ENCODE measurements around the gene CACNA1G. TPM values are rescaled to one million over a fixed set of nuclear protein-coding genes. Genes with fewer than 3 reads are reported as not detected.

Gene CACNA1G
- total RNA-seq, 2 donors from 2014 or later, result 0.84 to 1.1 TPM

DNA sequence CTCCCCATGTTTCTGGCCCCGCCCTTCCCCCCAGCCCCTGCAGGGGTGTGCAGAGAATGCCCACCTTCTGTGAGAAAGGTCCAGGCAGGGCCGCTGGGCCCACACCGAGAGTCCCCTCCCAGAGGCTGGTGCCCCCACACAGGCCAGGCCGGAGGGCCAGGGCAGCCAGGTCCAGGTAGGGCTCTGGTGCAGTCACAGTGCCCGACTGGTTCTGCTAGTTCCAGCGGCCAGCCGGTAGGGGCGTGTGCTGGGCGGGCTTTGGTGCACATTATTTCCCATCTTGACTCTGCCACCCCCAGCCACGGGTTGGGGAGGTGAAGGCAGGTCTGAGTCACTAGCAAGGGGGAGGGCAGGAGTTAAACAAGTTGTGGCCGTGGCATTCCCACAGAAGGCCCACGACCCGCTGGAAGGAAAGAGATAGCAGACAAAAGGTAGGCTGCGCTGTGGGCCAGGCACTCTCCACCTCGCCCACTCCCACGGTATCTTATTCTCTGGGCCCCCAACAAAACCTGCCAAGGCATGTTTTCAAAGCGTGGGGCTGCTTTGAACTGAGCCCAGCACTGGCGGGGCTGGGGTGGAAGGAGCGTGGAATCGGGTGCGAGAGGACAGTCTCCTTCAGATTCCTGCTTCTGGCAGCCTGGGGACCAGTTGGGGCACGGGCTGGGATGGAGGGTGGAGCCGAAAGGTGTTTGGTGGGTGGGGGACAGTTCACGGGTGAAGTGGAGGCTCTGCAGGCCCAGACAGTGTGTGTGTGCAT is 26.1 kb upstream of the CACNA1G start:
- Histone ChIP-seq H3K27ac (ENCODE audit: low read depth, low read length) (no peak overlapping the region), H3K4me1 (ENCODE audit: control insufficient read depth, insufficient read depth, low read length) (peaks cover 3% of the 10 kb centered on the region), H3K9ac (ENCODE audit: extremely low read depth, low read length, poor library complexity, severe bottlenecking) (no peak overlapping the region), H3K4me3 (ENCODE audit: low read length) (no peak overlapping the region), H3K9me3 (ENCODE audit: control insufficient read depth, low read length) (no peaks in the 10 kb centered on the region), H3K27me3 (ENCODE audit: control insufficient read depth, insufficient read depth, low read length, poor library complexity, severe bottlenecking) (peaks cover 45% of the 10 kb centered on the region), H3K36me3 (ENCODE audit: control insufficient read depth, insufficient read depth, low read length) (no peaks in the 10 kb centered on the region)
- H3K4me1 Mint-ChIP-seq, result peaks cover 14% of the 10 kb centered on the region
- H3K36me3 Mint-ChIP-seq (ENCODE audit: low read depth), result no peaks in the 10 kb centered on the region
- 67 to 85% methylated on average over 10 to 24 of the region's 24 CpGs for WGBS, 2 experiments (ENCODE audit: insufficient coverage in 1 of 2, insufficient read length in 1 of 2)
- peak overlapping the region; percentile 48 for H3K4me3 Mint-ChIP-seq
- TF ChIP-seq, protein P1, sequence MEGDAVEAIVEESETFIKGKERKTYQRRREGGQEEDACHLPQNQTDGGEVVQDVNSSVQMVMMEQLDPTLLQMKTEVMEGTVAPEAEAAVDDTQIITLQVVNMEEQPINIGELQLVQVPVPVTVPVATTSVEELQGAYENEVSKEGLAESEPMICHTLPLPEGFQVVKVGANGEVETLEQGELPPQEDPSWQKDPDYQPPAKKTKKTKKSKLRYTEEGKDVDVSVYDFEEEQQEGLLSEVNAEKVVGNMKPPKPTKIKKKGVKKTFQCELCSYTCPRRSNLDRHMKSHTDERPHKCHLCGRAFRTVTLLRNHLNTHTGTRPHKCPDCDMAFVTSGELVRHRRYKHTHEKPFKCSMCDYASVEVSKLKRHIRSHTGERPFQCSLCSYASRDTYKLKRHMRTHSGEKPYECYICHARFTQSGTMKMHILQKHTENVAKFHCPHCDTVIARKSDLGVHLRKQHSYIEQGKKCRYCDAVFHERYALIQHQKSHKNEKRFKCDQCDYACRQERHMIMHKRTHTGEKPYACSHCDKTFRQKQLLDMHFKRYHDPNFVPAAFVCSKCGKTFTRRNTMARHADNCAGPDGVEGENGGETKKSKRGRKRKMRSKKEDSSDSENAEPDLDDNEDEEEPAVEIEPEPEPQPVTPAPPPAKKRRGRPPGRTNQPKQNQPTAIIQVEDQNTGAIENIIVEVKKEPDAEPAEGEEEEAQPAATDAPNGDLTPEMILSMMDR (conservative IDR thresholded peaks at IDR 0.05), result peak; percentile 74
- DNase-seq, result peak; percentile 86
- H3K27ac Mint-ChIP-seq, result no peak overlapping the region
- H3K27me3 Mint-ChIP-seq (ENCODE audit: insufficient read depth), result peaks cover 64% of the 10 kb centered on the region
- no peaks in the 10 kb centered on the region for H3K9me3 Mint-ChIP-seq

- TF ChIP-seq, protein P1 (conservative IDR thresholded peaks at IDR 0.05), result no peak
- no peaks in the 10 kb centered on the region for H3K36me3 ChIP-seq (ENCODE audit: control insufficient read depth, insufficient read depth, low read length)
- no peak overlapping the region for H3K4me3 ChIP-seq (ENCODE audit: low read length)
- H3K27ac Mint-ChIP-seq, result no peak overlapping the region
- H3K9me3 Mint-ChIP-seq, result no peaks in the 10 kb centered on the region
- H3K4me1 Mint-ChIP-seq, result peaks cover 14% of the 10 kb centered on the region
- H3K4me1 ChIP-seq (ENCODE audit: control insufficient read depth, insufficient read depth, low read length), result peaks cover 3% of the 10 kb centered on the region
- no peaks in the 10 kb centered on the region for H3K9me3 ChIP-seq (ENCODE audit: control insufficient read depth, low read length)
- H3K27ac ChIP-seq (ENCODE audit: low read depth, low read length), result no peak overlapping the region
- peaks cover 45% of the 10 kb centered on the region for H3K27me3 ChIP-seq (ENCODE audit: control insufficient read depth, insufficient read depth, low read length, poor library complexity, severe bottlenecking)
- DNase-seq, result no peak
- WGBS, 2 experiments (ENCODE audit: insufficient coverage in 1 of 2, insufficient read length in 1 of 2), result 88 to 90% methylated on average over 2 of the region's 2 CpGs
- H3K36me3 Mint-ChIP-seq (ENCODE audit: low read depth), result no peaks in the 10 kb centered on the region
- no peak overlapping the region for H3K4me3 Mint-ChIP-seq
- H3K9ac ChIP-seq (ENCODE audit: extremely low read depth, low read length, poor library complexity, severe bottlenecking), result no peak overlapping the region
- peaks cover 60% of the 10 kb centered on the region for H3K27me3 Mint-ChIP-seq (ENCODE audit: insufficient read depth)
Measured at GRCh38 chr17:50534979-50535326, 25.6 kb upstream of the CACNA1G start.

DNA sequence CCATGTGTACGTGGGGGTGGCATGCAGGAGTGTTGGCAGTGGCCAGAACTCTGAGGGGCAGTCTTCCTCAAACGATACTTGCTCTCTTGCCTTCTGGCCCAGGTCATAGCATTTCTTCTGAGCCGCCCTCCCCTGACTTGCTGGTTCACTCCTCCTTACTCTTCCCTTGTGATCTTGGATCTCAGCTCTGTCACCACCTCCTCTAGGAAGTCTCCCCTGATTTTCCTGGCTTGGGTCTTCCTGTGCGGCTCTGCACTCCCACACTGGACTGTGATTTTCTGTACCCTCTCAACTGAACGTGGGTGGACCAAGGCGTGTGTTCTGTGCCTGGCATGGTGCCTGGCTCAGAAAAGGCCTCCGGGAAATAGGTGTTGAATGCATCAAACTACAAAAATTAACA is 25.1 kb upstream of the CACNA1G start:
- Mint-ChIP-seq H3K36me3 (ENCODE audit: low read depth) (no peaks in the 10 kb centered on the region), H3K27me3 (ENCODE audit: insufficient read depth) (peaks cover 59% of the 10 kb centered on the region), H3K9me3 (no peaks in the 10 kb centered on the region), H3K27ac (no peak overlapping the region), H3K4me3 (no peak overlapping the region), H3K4me1 (peaks cover 14% of the 10 kb centered on the region)
- WGBS, 2 experiments (ENCODE audit: insufficient coverage in 1 of 2, insufficient read length in 1 of 2), result 91 to 100% methylated on average over 3 to 7 of the region's 7 CpGs
- Histone ChIP-seq H3K4me3 (ENCODE audit: low read length) (no peak overlapping the region), H3K27ac (ENCODE audit: low read depth, low read length) (no peak overlapping the region), H3K9me3 (ENCODE audit: control insufficient read depth, low read length) (no peaks in the 10 kb centered on the region), H3K4me1 (ENCODE audit: control insufficient read depth, insufficient read depth, low read length) (peaks cover 3% of the 10 kb centered on the region), H3K36me3 (ENCODE audit: control insufficient read depth, insufficient read depth, low read length) (no peaks in the 10 kb centered on the region), H3K27me3 (ENCODE audit: control insufficient read depth, insufficient read depth, low read length, poor library complexity, severe bottlenecking) (peaks cover 45% of the 10 kb centered on the region), H3K9ac (ENCODE audit: extremely low read depth, low read length, poor library complexity, severe bottlenecking) (no peak overlapping the region)
- no peak for DNase-seq
- TF ChIP-seq, protein P1 (conservative IDR thresholded peaks at IDR 0.05), result no peak

Data from endodermal cell (in vitro differentiated cells).